BLaER1 (cell line): ENCODE measurements around the gene FUCA1.

Experiments
- H3K27ac ChIP-seq: shearing (Covaris generic); formaldehyde crosslinking; 2 replicates; pipeline ENCODE4 v1.8.1; 2022
- H3K27me3 ChIP-seq: shearing (Covaris generic); formaldehyde crosslinking; 2 replicates; pipeline ENCODE4 v1.8.1; 2022
- H3K36me3 ChIP-seq: shearing (Covaris generic); formaldehyde crosslinking; 2 replicates; pipeline ENCODE4 v1.8.1; 2022
- H3K4me1 ChIP-seq: shearing (Covaris generic); formaldehyde crosslinking; 2 replicates; pipeline ENCODE4 v1.8.1; 2022
- H3K4me2 ChIP-seq: shearing (Covaris generic); formaldehyde crosslinking; 2 replicates; pipeline ENCODE4 v1.8.1; 2022
- H3K4me3 ChIP-seq: shearing (Covaris generic); formaldehyde crosslinking; 2 replicates; pipeline ENCODE4 v1.8.1; 2022
- H3K9ac ChIP-seq: shearing (Covaris generic); formaldehyde crosslinking; 2 replicates; pipeline ENCODE4 v1.8.1; 2022
- H3K9me3 ChIP-seq: shearing (Covaris generic); formaldehyde crosslinking; 2 replicates; pipeline ENCODE4 v1.8.1; 2022
- H4K20me1 ChIP-seq: shearing (Covaris generic); formaldehyde crosslinking; 2 replicates; pipeline ENCODE4 v1.8.1; 2022
- Cebpa-rat ChIP-seq: shearing (Covaris generic); IDR thresholded peaks from 2 replicates; pipeline ENCODE4 v1.8.1; 2022

Gene FUCA1

GRCh38 chr1:23896491-23896890 is 28.4 kb upstream of the FUCA1 start:
- Histone ChIP-seq H3K36me3 (no peaks in the 10 kb centered on the region), H4K20me1 (no peaks in the 10 kb centered on the region), H3K9ac (peak overlapping the region; percentile 10; the same call in 1 of the 2 replicates), H3K4me3 (no peak overlapping the region), H3K4me2 (peak overlapping the region; percentile 53), H3K4me1 (peaks cover 48% of the 10 kb centered on the region), H3K9me3 (peaks cover 6% of the 10 kb centered on the region; the same call in 1 of the 2 replicates), H3K27me3 (peaks cover 7% of the 10 kb centered on the region), H3K27ac (peak overlapping the region; percentile 18; the same call in 1 of the 2 replicates)
- no peak for TF ChIP-seq Cebpa-rat

- TF ChIP-seq Cebpa-rat: no peak
- H3K27me3 ChIP-seq: peaks cover 2% of the 10 kb centered on the region
- H3K9me3 ChIP-seq: peaks cover 1% of the 10 kb centered on the region; the same call in 1 of the 2 replicates
- no peak overlapping the region for H3K4me3 ChIP-seq
- H3K4me1 ChIP-seq: peaks cover 48% of the 10 kb centered on the region
- H3K4me2 ChIP-seq: peak overlapping the region; percentile 53
- H3K36me3 ChIP-seq: no peaks in the 10 kb centered on the region
- no peak overlapping the region for H3K9ac ChIP-seq
- H4K20me1 ChIP-seq: no peaks in the 10 kb centered on the region
- peak overlapping the region; percentile 18; the same call in 1 of the 2 replicates for H3K27ac ChIP-seq
Observed at GRCh38 chr1:23895993-23896392, 27.9 kb upstream of the FUCA1 start.

- no peak for TF ChIP-seq Cebpa-rat
- H3K27ac ChIP-seq: no peak overlapping the region
Observed at GRCh38 chr1:23895082-23895481, 27.0 kb upstream of the FUCA1 start.

GRCh38 chr1:23889074-23889473 is 21.0 kb upstream of the FUCA1 start:
- no peaks in the 10 kb centered on the region for H3K27me3 ChIP-seq
- no peak overlapping the region for H3K9ac ChIP-seq
- peaks cover 18% of the 10 kb centered on the region for H3K4me1 ChIP-seq
- H3K4me2 ChIP-seq: no peak overlapping the region
- TF ChIP-seq Cebpa-rat: no peak
- H3K36me3 ChIP-seq: no peaks in the 10 kb centered on the region
- no peak overlapping the region for H3K27ac ChIP-seq
- H3K4me3 ChIP-seq: no peak overlapping the region
- no peaks in the 10 kb centered on the region for H4K20me1 ChIP-seq
- H3K9me3 ChIP-seq: no peaks in the 10 kb centered on the region

More at GRCh38 chr1:23895082-23895481, 27.0 kb upstream of the FUCA1 start:
- Histone ChIP-seq H3K27me3 (no peaks in the 10 kb centered on the region), H3K4me3 (no peak overlapping the region), H3K36me3 (no peaks in the 10 kb centered on the region), H3K9me3 (no peaks in the 10 kb centered on the region), H3K4me1 (peaks cover 48% of the 10 kb centered on the region), H4K20me1 (no peaks in the 10 kb centered on the region), H3K4me2 (no peak overlapping the region), H3K9ac (no peak overlapping the region)

- H3K4me1 ChIP-seq: no peaks in the 10 kb centered on the region
- no peaks in the 10 kb centered on the region for H4K20me1 ChIP-seq
- H3K27me3 ChIP-seq: no peaks in the 10 kb centered on the region
- no peak overlapping the region for H3K27ac ChIP-seq
- no peak for TF ChIP-seq Cebpa-rat
- H3K36me3 ChIP-seq: no peaks in the 10 kb centered on the region
- H3K9me3 ChIP-seq: peaks cover 4% of the 10 kb centered on the region
- H3K4me2 ChIP-seq: no peak overlapping the region
- H3K9ac ChIP-seq: no peak overlapping the region
- H3K4me3 ChIP-seq: no peak overlapping the region
Observed at GRCh38 chr1:23885222-23885621, 17.1 kb upstream of the FUCA1 start.

GRCh38 chr1:23882746-23883145 is 14.7 kb upstream of the FUCA1 start:
- TF ChIP-seq Cebpa-rat: no peak
- Histone ChIP-seq H3K4me2 (no peak overlapping the region), H3K4me3 (no peak overlapping the region), H3K9ac (no peak overlapping the region), H3K27me3 (no peaks in the 10 kb centered on the region), H3K4me1 (no peaks in the 10 kb centered on the region), H3K27ac (no peak overlapping the region), H3K36me3 (no peaks in the 10 kb centered on the region), H4K20me1 (no peaks in the 10 kb centered on the region), H3K9me3 (peaks cover 29% of the 10 kb centered on the region)

- H3K27ac ChIP-seq: no peak overlapping the region
Observed at GRCh38 chr1:23879809-23880208, 11.7 kb upstream of the FUCA1 start.

GRCh38 chr1:23878668-23879067 is 10.6 kb upstream of the FUCA1 start:
- peaks cover 49% of the 10 kb centered on the region for H3K9me3 ChIP-seq
- H3K9ac ChIP-seq: no peak overlapping the region
- no peaks in the 10 kb centered on the region for H4K20me1 ChIP-seq
- H3K4me2 ChIP-seq: no peak overlapping the region
- H3K27me3 ChIP-seq: no peaks in the 10 kb centered on the region
- TF ChIP-seq Cebpa-rat: no peak
- peak overlapping the region; percentile 10; the same call in 1 of the 2 replicates for H3K4me3 ChIP-seq
- no peaks in the 10 kb centered on the region for H3K36me3 ChIP-seq
- no peak overlapping the region for H3K27ac ChIP-seq
- H3K4me1 ChIP-seq: no peaks in the 10 kb centered on the region

More at GRCh38 chr1:23879809-23880208, 11.7 kb upstream of the FUCA1 start:
- H4K20me1 ChIP-seq: no peaks in the 10 kb centered on the region
- TF ChIP-seq Cebpa-rat: no peak
- no peaks in the 10 kb centered on the region for H3K27me3 ChIP-seq
- H3K36me3 ChIP-seq: no peaks in the 10 kb centered on the region
- H3K4me2 ChIP-seq: no peak overlapping the region
- peaks cover 49% of the 10 kb centered on the region for H3K9me3 ChIP-seq
- no peak overlapping the region for H3K9ac ChIP-seq
- H3K4me1 ChIP-seq: no peaks in the 10 kb centered on the region
- H3K4me3 ChIP-seq: no peak overlapping the region

GRCh38 chr1:23875382-23875781 is 7.3 kb upstream of the FUCA1 start:
- Histone ChIP-seq H3K4me3 (no peak overlapping the region), H3K4me1 (no peaks in the 10 kb centered on the region), H3K27ac (no peak overlapping the region), H3K27me3 (no peaks in the 10 kb centered on the region), H4K20me1 (no peaks in the 10 kb centered on the region), H3K36me3 (no peaks in the 10 kb centered on the region), H3K9ac (no peak overlapping the region), H3K9me3 (peaks cover 46% of the 10 kb centered on the region), H3K4me2 (no peak overlapping the region)
- no peak for TF ChIP-seq Cebpa-rat

GRCh38 chr1:23872421-23872820 is 4.3 kb upstream of the FUCA1 start:
- H3K4me3 ChIP-seq: no peak overlapping the region
- H3K27ac ChIP-seq: no peak overlapping the region
- no peak overlapping the region for H3K9ac ChIP-seq
- peaks cover 3% of the 10 kb centered on the region; the same call in 1 of the 2 replicates for H4K20me1 ChIP-seq
- H3K27me3 ChIP-seq: no peaks in the 10 kb centered on the region
- H3K36me3 ChIP-seq: no peaks in the 10 kb centered on the region
- H3K9me3 ChIP-seq: peaks cover 16% of the 10 kb centered on the region
- H3K4me2 ChIP-seq: no peak overlapping the region
- peaks cover 17% of the 10 kb centered on the region for H3K4me1 ChIP-seq
- no peak for TF ChIP-seq Cebpa-rat

GRCh38 chr1:23869051-23869450 is 961 bp upstream of the FUCA1 start:
- H3K36me3 ChIP-seq: peaks cover 12% of the 10 kb centered on the region
- no peaks in the 10 kb centered on the region for H3K9me3 ChIP-seq
- no peaks in the 10 kb centered on the region for H3K27me3 ChIP-seq
- H3K9ac ChIP-seq: peak overlapping the region; percentile 28; the same call in 1 of the 2 replicates
- H4K20me1 ChIP-seq: peaks cover 15% of the 10 kb centered on the region; the same call in 1 of the 2 replicates
- H3K4me1 ChIP-seq: peaks cover 47% of the 10 kb centered on the region
- TF ChIP-seq Cebpa-rat: no peak
- H3K27ac ChIP-seq: 0 out of 2 replicates have a peak overlapping the region, but pooled peaks have one; percentile 44
- H3K4me2 ChIP-seq: peak overlapping the region; percentile 99
- H3K4me3 ChIP-seq: peak overlapping the region; percentile 80
